Measurements from ENCODE around the gene MGA.
A peak's percentile ranks its signal among the peaks of the same experiment; 100 is the strongest.

The MGA gene

DNA sequence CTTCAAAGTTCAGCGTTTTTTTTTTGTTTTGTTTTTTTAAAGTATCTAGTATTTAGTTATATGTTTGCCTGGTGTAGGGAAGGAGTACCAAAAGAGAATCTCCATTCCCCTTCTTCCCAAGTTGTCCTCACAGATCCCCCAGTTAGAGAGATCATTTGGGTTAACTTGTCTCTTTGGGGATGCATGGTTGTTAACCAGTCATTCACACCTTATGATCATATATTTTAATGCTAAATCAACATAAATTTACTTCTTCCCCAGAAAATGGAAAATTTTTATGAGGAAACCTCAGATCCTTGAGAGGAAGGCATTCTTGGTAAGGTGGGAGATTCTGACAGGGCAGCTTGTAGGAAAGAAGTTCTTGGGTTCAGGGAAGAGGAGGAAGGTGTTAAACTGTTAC, 1.5 kb upstream of the MGA start:
- no peak for DNase-seq (ENCODE audit: low read depth)

DNA sequence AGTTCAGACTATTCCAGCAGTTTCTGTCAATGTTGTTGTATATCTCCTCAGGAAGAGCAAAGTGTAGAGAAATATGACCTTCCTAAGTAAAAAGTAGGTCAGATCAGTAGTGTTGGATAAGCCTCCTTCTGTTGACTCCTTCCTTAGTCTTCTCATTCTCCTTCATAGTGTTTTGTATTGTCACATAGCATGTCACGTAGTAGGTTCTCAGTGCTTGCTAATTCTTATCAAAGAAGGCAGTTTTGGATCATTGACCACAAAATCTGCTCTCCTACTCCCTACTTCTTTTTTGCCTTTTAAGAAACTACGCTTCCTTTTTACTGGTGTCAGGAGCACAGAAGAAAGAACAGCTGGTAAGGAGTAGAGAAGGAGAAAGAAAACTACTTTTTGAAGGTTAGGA, 1.0 kb upstream of the MGA start:
- no peak for DNase-seq (ENCODE audit: low read depth)

DNA sequence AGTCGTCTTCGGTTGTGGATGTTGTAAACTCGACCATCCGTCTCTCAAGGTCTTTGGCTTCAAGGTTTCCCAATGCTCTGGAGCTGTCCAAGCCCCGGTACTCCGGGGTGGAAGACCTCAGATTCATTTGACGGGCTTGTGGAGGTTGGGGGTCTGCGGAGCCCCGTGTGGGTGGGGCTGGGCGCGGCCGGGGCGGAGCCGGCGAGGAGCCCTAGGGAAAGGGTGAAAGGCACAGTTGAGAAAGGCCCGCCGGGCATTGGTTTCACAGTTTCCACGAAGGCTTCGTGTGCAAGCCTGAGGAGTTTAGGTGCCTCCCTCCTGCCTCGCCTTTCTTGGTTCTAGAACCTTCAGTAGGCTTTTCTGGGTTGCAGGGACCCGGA, 360 bp upstream of the MGA start:
- no peak for DNase-seq (ENCODE audit: low read depth)

GRCh38 chr15:41661078-41661517, 893 bp downstream of the MGA start:
- DNase-seq (ENCODE audit: low read depth), result no peak

GRCh38 chr15:41661518-41662225, 1.5 kb downstream of the MGA start:
- peak; percentile 84 for DNase-seq (ENCODE audit: low read depth)

- DNase-seq (ENCODE audit: low read depth), result peak; percentile 72
These were observed 6.2 kb downstream of the MGA start for GRCh38 chr15:41666353-41666920.

GRCh38 chr15:41669701-41670100, 9.5 kb downstream of the MGA start:
- DNase-seq (ENCODE audit: low read depth), result no peak

GRCh38 chr15:41671656-41672648, 11.7 kb downstream of the MGA start:
- DNase-seq (ENCODE audit: low read depth), result peak; percentile 34

- no peak for DNase-seq (ENCODE audit: low read depth)
These were observed 15.1 kb downstream of the MGA start for GRCh38 chr15:41675337-41675736.

GRCh38 chr15:41678742-41679141, 18.5 kb downstream of the MGA start:
- DNase-seq (ENCODE audit: low read depth), result no peak

DNA sequence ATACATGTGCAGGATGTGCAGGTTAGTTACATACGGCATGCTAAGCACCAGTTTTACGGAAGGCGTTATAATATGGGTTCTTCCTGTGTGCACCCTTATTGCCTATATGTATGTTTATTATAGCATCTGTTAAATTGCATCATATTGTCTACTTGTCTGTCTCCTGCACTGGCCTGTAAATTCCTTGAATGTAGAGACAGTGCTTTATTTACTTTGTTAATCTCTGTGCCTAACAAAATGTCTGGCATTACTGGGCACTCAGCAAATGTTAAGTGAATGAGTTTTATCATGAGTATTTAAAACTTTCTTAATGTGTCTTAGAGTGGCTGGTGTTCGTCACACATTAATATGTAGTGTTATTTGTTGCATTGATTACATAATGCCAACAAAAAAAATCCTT, 23.8 kb downstream of the MGA start:
- DNase-seq (ENCODE audit: low read depth), result peak; percentile 8

DNA sequence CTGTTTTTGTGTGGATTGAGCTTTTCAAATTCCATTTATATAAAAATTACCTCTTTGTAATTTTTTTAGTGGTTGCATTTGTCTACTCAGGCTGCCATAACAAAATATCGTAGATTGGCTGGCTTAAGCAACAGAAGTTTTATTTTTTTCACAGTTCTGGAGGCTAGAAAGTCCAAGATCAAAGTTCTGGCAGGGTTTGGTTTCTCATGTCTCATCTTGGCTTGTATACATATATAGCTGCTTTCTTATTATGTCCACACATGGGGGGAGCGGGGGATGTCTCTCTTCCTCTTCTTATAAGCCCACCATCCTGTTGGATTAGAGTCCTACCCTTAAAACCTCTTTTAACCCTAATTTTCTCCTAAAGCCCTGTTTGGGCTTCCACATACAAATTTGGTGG, 28.5 kb downstream of the MGA start:
- peak; percentile 18 for DNase-seq (ENCODE audit: low read depth)

DNA sequence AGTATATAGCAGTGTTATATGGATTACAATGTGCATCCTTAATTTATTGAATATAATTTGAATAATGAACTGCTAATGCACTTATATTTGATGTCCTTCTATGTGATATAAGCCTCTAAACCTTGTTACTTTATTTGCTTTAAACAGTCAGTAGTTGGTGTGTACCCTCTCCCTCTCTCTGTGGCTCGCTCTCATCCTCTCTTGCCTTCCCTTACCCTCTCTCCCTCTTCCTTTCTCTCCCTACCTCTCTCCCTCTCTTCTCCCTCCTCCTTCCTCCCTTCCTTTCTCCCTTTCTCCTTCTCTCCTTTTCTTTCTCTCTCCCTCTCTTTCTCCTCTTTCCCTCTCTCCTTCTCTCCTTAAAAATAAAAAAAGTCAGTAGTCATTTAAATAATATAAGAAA, 28.9 kb downstream of the MGA start:
- no peak for DNase-seq (ENCODE audit: low read depth)

DNA sequence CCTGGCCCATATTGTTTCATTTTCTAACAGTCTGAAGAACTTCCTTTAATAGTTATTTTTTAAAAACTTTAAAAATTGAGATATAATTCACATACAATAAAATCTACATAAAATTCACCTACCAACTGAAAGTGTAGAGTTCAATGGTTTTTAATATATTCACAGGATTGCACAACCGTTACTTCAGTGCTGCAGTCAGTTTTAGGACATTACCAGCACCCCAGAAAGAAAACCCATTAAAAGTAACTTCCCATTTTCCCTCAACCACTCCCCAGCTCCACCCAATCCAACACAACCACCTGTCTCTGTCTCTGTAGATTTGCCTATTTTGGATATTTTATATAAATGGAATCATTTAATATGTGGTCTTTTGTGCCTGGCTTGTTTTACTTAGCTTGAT, 29.6 kb downstream of the MGA start:
- DNase-seq (ENCODE audit: low read depth), result no peak

GRCh38 chr15:41690636-41691035, 30.4 kb downstream of the MGA start:
- no peak for DNase-seq (ENCODE audit: low read depth)

DNA sequence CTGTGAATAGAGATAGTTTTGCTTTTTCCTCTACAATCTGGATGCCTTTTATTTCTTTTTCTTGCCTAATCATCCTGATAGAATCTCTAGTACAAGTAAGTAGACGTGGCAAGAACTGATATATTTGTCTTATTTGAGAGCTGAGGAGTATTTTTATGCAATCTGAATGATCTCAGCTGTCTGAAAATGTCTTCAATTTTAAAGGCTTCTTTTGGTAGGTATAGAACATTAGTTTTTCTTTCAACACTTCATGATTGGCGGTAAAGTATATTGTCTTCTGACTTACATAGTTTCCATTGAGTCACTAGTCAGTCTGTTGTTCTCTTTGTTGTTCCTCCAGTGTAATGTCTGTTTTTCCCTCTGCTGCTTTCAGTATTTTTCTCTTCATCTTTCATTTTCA, 31.3 kb downstream of the MGA start:
- no peak for DNase-seq (ENCODE audit: low read depth)

- no peak for DNase-seq (ENCODE audit: low read depth)
These were observed 31.8 kb downstream of the MGA start for GRCh38 chr15:41692049-41692448.

- no peak for DNase-seq (ENCODE audit: low read depth)
These were observed 33.6 kb downstream of the MGA start for GRCh38 chr15:41693757-41694156.

DNA sequence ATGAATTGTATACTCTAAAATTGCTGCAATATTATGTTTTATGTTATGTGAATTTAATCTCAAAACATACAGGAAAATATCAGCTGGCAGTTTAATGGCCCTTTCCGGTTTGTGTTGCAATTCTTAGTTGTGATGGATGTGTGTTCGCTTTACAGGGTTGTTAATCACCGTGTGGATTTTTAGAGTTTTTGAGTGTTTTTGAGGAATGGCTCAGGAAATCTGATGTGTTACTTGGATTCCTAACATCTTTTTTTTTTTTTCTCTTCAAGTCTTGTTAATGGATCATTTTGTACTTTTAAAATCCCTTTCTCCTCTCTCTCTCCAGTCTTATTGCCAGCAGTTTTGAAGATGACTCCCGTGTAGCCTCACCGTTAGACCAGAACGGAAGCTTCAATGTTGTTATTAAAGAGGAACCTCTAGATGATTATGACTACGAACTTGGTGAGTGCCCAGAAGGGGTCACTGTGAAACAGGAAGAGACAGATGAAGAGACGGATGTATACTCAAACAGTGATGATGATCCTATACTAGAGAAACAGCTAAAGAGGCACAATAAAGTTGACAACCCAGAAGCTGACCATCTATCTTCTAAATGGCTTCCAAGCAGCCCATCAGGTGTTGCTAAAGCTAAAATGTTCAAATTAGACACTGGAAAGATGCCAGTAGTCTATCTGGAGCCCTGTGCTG, 35.7 kb downstream of the MGA start:
- peak; percentile 59 for DNase-seq (ENCODE audit: low read depth)

DNA sequence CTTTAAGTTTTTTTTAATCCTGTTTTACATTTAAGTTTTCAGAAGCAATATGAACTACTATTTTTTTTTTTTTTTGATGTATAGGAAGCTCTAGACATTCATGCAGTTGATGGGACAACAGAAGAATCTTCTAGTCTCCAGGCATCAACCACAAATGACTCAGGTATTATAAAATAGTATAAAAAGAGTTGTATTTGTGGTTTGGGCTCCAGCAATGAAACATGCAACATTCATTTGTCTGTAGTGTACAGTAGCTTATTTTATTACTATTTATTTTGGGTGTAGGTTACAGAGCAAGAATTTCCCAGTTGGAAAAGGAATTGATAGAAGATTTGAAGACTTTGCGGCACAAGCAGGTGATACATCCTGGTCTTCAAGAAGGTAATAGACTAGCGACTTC, 38.6 kb downstream of the MGA start:
- DNase-seq (ENCODE audit: low read depth), result peak; percentile 67

GRCh38 chr15:41703120-41703519, 42.9 kb downstream of the MGA start:
- no peak for DNase-seq (ENCODE audit: low read depth)

- DNase-seq (ENCODE audit: low read depth), result no peak
These were observed 52.8 kb downstream of the MGA start for GRCh38 chr15:41713047-41713446.

Data from EH (cell line).